Measurements from ENCODE around the gene ZFHX3. TPM values are rescaled to one million over a fixed set of nuclear protein-coding genes. Genes with fewer than 3 reads are reported as not detected.
"Not testable (repeated sequence)": the region's sequence is repeated elsewhere in the genome, so short reads cannot be mapped to it uniquely, and the experiment has no call there.

Gene ZFHX3
- total and polyA plus RNA-seq, 2 donors from 2014 or later = 2.3 to 29.3 TPM

GRCh38 chr16:73089420-73089819, 41.5 kb upstream of the ZFHX3 start:
- FAIRE-seq = no peak
- Histone ChIP-seq H3K36me3 (ENCODE audit: control insufficient read depth in 2 of 3, insufficient read depth in 3 of 3, low read length in 3 of 3) (no peaks in the 10 kb centered on the region), H3K27me3 (ENCODE audit: control insufficient read depth, insufficient read depth, low read length) (no peaks in the 10 kb centered on the region), H3K4me1 (ENCODE audit: control insufficient read depth in 2 of 3, insufficient read depth in 2 of 3, low read depth in 1 of 3, low read length in 3 of 3) (peaks cover 0 to 2% (median 0%) of the 10 kb centered on the region in 3 donors), H3K9me3 (ENCODE audit: control insufficient read depth in 2 of 3, insufficient read depth in 1 of 3, low read length in 3 of 3) (peaks cover 0 to 3% (median 0%) of the 10 kb centered on the region in 3 donors), H3K27ac (ENCODE audit: low read depth in 2 of 2, low read length in 2 of 2) (no peak overlapping the region), H3K4me3 (ENCODE audit: low read length in 3 of 3) (no peak overlapping the region), H3K9ac (ENCODE audit: low read length in 3 of 3) (no peak overlapping the region)
- intact Hi-C loops (cut with DNase I) = no loop called here
- DNase-seq = no peak
- TF ChIP-seq CTCF (IDR thresholded peaks at IDR 0.05; ENCODE audit: borderline replicate concordance, extremely low read depth, insufficient read depth) = no peak

- H3K4me3 ChIP-seq (ENCODE audit: low read length in 3 of 3) = no peak overlapping the region
- TF ChIP-seq CTCF (IDR thresholded peaks at IDR 0.05; ENCODE audit: borderline replicate concordance, extremely low read depth, insufficient read depth) = no peak
- no peak overlapping the region for H3K9ac ChIP-seq (ENCODE audit: low read length in 3 of 3)
- H3K27me3 ChIP-seq (ENCODE audit: control insufficient read depth, insufficient read depth, low read length) = no peaks in the 10 kb centered on the region
- no peak overlapping the region for H3K27ac ChIP-seq (ENCODE audit: low read depth in 2 of 2, low read length in 2 of 2)
- DNase-seq = no peak
- no peak for FAIRE-seq
- no peaks in the 10 kb centered on the region for H3K4me1 ChIP-seq (ENCODE audit: control insufficient read depth in 2 of 3, insufficient read depth in 2 of 3, low read depth in 1 of 3, low read length in 3 of 3)
- intact Hi-C loops (cut with DNase I) = no loop called here
- H3K9me3 ChIP-seq (ENCODE audit: control insufficient read depth in 2 of 3, insufficient read depth in 1 of 3, low read length in 3 of 3) = peaks cover 0 to 3% (median 0%) of the 10 kb centered on the region in 3 donors
- H3K36me3 ChIP-seq (ENCODE audit: control insufficient read depth in 2 of 3, insufficient read depth in 3 of 3, low read length in 3 of 3) = no peaks in the 10 kb centered on the region
Measured at GRCh38 chr16:73086108-73086507, 38.2 kb upstream of the ZFHX3 start.

GRCh38 chr16:73083271-73083670, 35.3 kb upstream of the ZFHX3 start:
- FAIRE-seq (no peak), DNase-seq (no peak)
- Histone ChIP-seq H3K27me3 (ENCODE audit: control insufficient read depth, insufficient read depth, low read length) (no peaks in the 10 kb centered on the region), H3K36me3 (ENCODE audit: control insufficient read depth in 2 of 3, insufficient read depth in 3 of 3, low read length in 3 of 3) (no peaks in the 10 kb centered on the region), H3K9me3 (ENCODE audit: control insufficient read depth in 2 of 3, insufficient read depth in 1 of 3, low read length in 3 of 3) (peaks cover 0 to 3% (median 0%) of the 10 kb centered on the region in 3 donors), H3K27ac (ENCODE audit: low read depth in 2 of 2, low read length in 2 of 2) (no peak overlapping the region), H3K9ac (ENCODE audit: low read length in 3 of 3) (no peak overlapping the region), H3K4me1 (ENCODE audit: control insufficient read depth in 2 of 3, insufficient read depth in 2 of 3, low read depth in 1 of 3, low read length in 3 of 3) (no peaks in the 10 kb centered on the region), H3K4me3 (ENCODE audit: low read length in 3 of 3) (no peak overlapping the region)
- intact Hi-C loops (cut with DNase I) = no loop called here
- no peak for TF ChIP-seq CTCF (IDR thresholded peaks at IDR 0.05; ENCODE audit: borderline replicate concordance, extremely low read depth, insufficient read depth)

- FAIRE-seq; H3K36me3 ChIP-seq (ENCODE audit: control insufficient read depth in 2 of 3, insufficient read depth in 3 of 3, low read length in 3 of 3); H3K9me3 ChIP-seq (ENCODE audit: control insufficient read depth in 2 of 3, insufficient read depth in 1 of 3, low read length in 3 of 3); H3K4me3 ChIP-seq (ENCODE audit: low read length in 3 of 3); H3K9ac ChIP-seq (ENCODE audit: low read length in 3 of 3); H3K4me1 ChIP-seq (ENCODE audit: control insufficient read depth in 2 of 3, insufficient read depth in 2 of 3, low read depth in 1 of 3, low read length in 3 of 3); DNase-seq; H3K27ac ChIP-seq (ENCODE audit: low read depth in 2 of 2, low read length in 2 of 2); intact Hi-C loops (cut with DNase I); H3K27me3 ChIP-seq (ENCODE audit: control insufficient read depth, insufficient read depth, low read length): not testable (repeated sequence)
Measured at GRCh38 chr16:73082634-73083051, 34.7 kb upstream of the ZFHX3 start.

Data from kidney (tissue), 14 donors.